WERI-Rb-1 (cell line): ENCODE data around the gene DCTN1.
A peak's percentile ranks its signal among the peaks of the same experiment; 100 is the strongest.

Source experiments
- DNase-seq: peaks from one replicate; pipeline ENCODE4 v3.0.0-alpha.2; 2020
- H3K27ac ChIP-seq: fragments of 250-450 bp; sonication (Bioruptor Pico); 2 replicates; pipeline ENCODE4 v1.5.1; 2020; ENCODE audit warnings: mild to moderate bottlenecking, moderate library complexity
- H3K27me3 ChIP-seq: fragments of 250-450 bp; sonication (Bioruptor Pico); 2 replicates; pipeline ENCODE4 v1.5.1; 2021; ENCODE audit warnings: mild to moderate bottlenecking, low read depth, moderate library complexity; ENCODE audit not compliant: insufficient read depth, severe bottlenecking
- H3K36me3 ChIP-seq: fragments of 250-450 bp; sonication (Bioruptor Pico); 2 replicates; pipeline ENCODE4 v1.5.1; 2020; ENCODE audit warnings: mild to moderate bottlenecking, moderate library complexity
- H3K4me3 ChIP-seq: 2 replicates; pipeline ENCODE4 v1.5.1; 2011; ENCODE audit warnings: low read depth, mild to moderate bottlenecking, control low read depth, low read length
- H3K9me3 ChIP-seq: fragments of 250-450 bp; sonication (Bioruptor Pico); 2 replicates; pipeline ENCODE4 v1.5.1; 2021; ENCODE audit warnings: mild to moderate bottlenecking, moderate library complexity; ENCODE audit not compliant: severe bottlenecking
- CTCF ChIP-seq: IDR thresholded peaks from 2 replicates; pipeline ENCODE4 v1.5.1; 2011; ENCODE audit warnings: low read depth, mild to moderate bottlenecking, control low read depth, inconsistent platforms, low read length

Gene DCTN1

GRCh38 chr2:74406035-74406434 lies 25.9 kb upstream of the DCTN1 start:
- no peaks in the 10 kb centered on the region for H3K36me3 ChIP-seq
- no peak for TF ChIP-seq CTCF
- H3K27ac ChIP-seq, result no peak overlapping the region
- no peak overlapping the region for H3K4me3 ChIP-seq
- DNase-seq, result no peak
- H3K27me3 ChIP-seq, result no peaks in the 10 kb centered on the region
- no peaks in the 10 kb centered on the region for H3K9me3 ChIP-seq

DNA sequence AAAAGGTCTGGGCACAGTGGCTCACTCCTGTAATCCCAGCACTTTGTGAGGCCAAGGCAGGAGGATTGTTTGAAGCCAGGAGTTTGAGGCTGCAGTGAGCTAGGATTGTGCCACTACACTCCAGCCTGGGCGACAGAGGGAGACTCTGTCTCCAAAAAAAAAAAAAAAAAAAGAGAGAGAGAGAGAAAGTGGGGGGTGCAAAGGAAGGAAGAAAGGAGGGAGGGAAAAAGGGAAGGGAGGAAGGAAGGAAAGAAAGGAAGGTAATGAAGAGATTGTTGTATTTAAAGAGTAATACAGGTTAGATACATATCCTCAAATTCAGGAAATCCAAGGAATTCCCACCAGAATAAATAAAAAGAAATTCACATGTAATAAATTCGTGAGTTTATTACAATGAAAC lies 21.8 kb upstream of the DCTN1 start:
- no peak for TF ChIP-seq CTCF
- H3K36me3 ChIP-seq, result no peaks in the 10 kb centered on the region

GRCh38 chr2:74399785-74400184 lies 19.7 kb upstream of the DCTN1 start:
- Histone ChIP-seq H3K9me3 (no peaks in the 10 kb centered on the region), H3K27me3 (no peaks in the 10 kb centered on the region), H3K36me3 (no peaks in the 10 kb centered on the region), H3K27ac (no peak overlapping the region), H3K4me3 (no peak overlapping the region)
- TF ChIP-seq CTCF, result peak; percentile 61
- no peak for DNase-seq

More for the DNA sequence above, 21.8 kb upstream of the DCTN1 start:
- Histone ChIP-seq H3K4me3 (no peak overlapping the region), H3K9me3 (no peaks in the 10 kb centered on the region), H3K27ac (no peak overlapping the region), H3K27me3 (no peaks in the 10 kb centered on the region)
- DNase-seq, result no peak

DNA sequence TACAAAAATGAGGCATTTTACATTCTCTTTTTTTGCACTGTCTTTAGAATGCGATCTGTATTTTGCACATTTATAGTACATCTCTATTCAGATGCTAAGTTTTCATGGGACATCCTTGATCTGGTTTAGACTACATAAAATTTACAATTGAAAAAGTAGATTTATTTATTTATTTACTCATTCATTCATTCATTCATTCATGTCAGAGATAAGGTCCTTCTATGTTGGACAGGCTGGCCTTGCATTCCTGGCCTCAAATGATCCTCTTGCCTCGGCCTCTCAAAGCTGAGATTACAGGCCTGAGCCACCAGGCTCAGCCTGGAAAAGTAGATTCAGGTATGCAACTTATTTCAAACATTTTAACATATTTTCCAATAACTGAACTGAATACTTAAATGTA lies 16.0 kb upstream of the DCTN1 start:
- no peak for DNase-seq
- Histone ChIP-seq H3K9me3 (no peaks in the 10 kb centered on the region), H3K36me3 (no peaks in the 10 kb centered on the region), H3K4me3 (no peak overlapping the region), H3K27ac (no peak overlapping the region), H3K27me3 (no peaks in the 10 kb centered on the region)
- TF ChIP-seq CTCF, result no peak

GRCh38 chr2:74393525-74393924 lies 13.4 kb upstream of the DCTN1 start:
- no peaks in the 10 kb centered on the region; the same call in none of the 2 replicates for H3K36me3 ChIP-seq
- no peak overlapping the region for H3K27ac ChIP-seq
- no peaks in the 10 kb centered on the region for H3K27me3 ChIP-seq
- TF ChIP-seq CTCF, result no peak
- H3K4me3 ChIP-seq, result no peak overlapping the region
- no peak for DNase-seq
- H3K9me3 ChIP-seq, result no peaks in the 10 kb centered on the region

GRCh38 chr2:74392449-74392743 lies 12.3 kb upstream of the DCTN1 start:
- Histone ChIP-seq H3K27me3 (no peaks in the 10 kb centered on the region), H3K27ac (no peak overlapping the region; the same call in 1 of the 2 replicates), H3K9me3 (no peaks in the 10 kb centered on the region), H3K4me3 (no peak overlapping the region; the same call in 1 of the 2 replicates), H3K36me3 (peaks cover 3% of the 10 kb centered on the region)
- DNase-seq, result no peak
- no peak for TF ChIP-seq CTCF
